ENCODE data around the gene NRIP3.
"Not testable (repeated sequence)": the region's sequence is repeated elsewhere in the genome, so short reads cannot be mapped to it uniquely, and the experiment has no call there.

- TF ChIP-seq CTCF, EZH2, EZH2phosphoT487 (IDR thresholded peaks at IDR 0.05): not testable (repeated sequence)
Measured at GRCh38 chr11:8979365-8979764, 24.4 kb downstream of the NRIP3 start.

All from neural progenitor cell (in vitro differentiated cells).